ENCODE results near the gene PIK3CB. TPM values are rescaled to one million over a fixed set of nuclear protein-coding genes. Genes with fewer than 3 reads are reported as not detected.

PIK3CB gene
- total and polyA plus RNA-seq, 10 of the 15 experiments (the other 5 are each of a cell fraction or from before 2014, with no cell fraction given): 5.0 to 18.4 (median 10.4) TPM

DNA sequence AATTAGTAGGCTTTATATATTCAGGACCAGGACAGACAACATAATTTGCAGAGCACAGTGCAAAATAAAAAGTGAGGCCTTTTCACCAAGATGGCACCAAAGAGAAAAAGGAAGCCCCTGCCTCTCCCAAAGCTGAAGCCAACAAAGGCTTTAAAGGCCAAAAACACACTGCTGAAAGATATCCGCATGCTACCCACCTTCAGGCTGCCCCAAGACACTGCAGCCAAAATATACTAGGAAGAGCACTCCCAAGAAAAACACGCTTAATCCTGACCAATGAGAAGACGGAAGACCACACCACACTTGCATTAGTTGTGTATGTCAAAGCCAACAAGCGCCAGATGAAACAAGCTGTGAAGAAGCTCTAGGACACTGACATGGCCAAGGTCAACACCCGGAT is 38.0 kb downstream of the PIK3CB start:
- ChIA-PET SMC1A (ENCODE audit: uncharacterized antibody, unreplicated experiment) (interaction anchor here (0.7 to 1.3 kb wide), 4 partner anchors 10 to 77 kb away, joined by 3 read pairs; no protein-coding TSS in a partner anchor), RAD21 (ENCODE audit: unreplicated experiment) (interaction anchor here (1.2 kb wide), 2 partner anchors 10 to 13 kb away, joined by 3 read pairs; no protein-coding TSS in a partner anchor), CTCF (interaction anchor here (1.4 kb wide), 1 partner anchor 21 kb away, joined by 3 read pairs; no protein-coding TSS in a partner anchor), POLR2A (no interaction called here)
- DNase-seq (ENCODE audit: low read depth, low spot score): no peak
- Histone ChIP-seq H4K20me1 (ENCODE audit: control insufficient read depth, insufficient read depth) (no peaks in the 10 kb centered on the region), H3K4me1 (ENCODE audit: control insufficient read depth, insufficient read depth, low read length) (peaks cover 10% of the 10 kb centered on the region), H3K4me3 (no peak overlapping the region), H3K27me3 (replicated peaks in 1 of 2; ENCODE audit: control insufficient read depth in 2 of 2, insufficient read depth in 2 of 2, low read length in 1 of 2) (no peaks in the 10 kb centered on the region), H3K36me3 (ENCODE audit: control insufficient read depth in 2 of 2, insufficient read depth in 2 of 2, low read length in 1 of 2) (no peaks in the 10 kb centered on the region), H3K79me2 (ENCODE audit: control insufficient read depth, insufficient read depth, low read length) (peaks cover 11% of the 10 kb centered on the region), H3K9me3 (replicated peaks; ENCODE audit: control insufficient read depth, insufficient read depth, low read length) (no peaks in the 10 kb centered on the region), H3K4me2 (ENCODE audit: control insufficient read depth, insufficient read depth) (no peak overlapping the region), H3K9ac (ENCODE audit: control insufficient read depth, insufficient read depth, low read length) (no peak overlapping the region), H3K27ac (ENCODE audit: control insufficient read depth, insufficient read depth) (no peak overlapping the region), H2AFZ (ENCODE audit: control insufficient read depth, low read depth, low read length) (no peak overlapping the region)
- no peak for ATAC-seq
- FAIRE-seq: no peak
- BruUV-seq (replicated peaks): no TSS peak
- intact Hi-C loops (cut with micrococcal nuclease; ENCODE audit: unreplicated experiment) (no loop called here), in situ Hi-C loops (cut with MboI) (no loop called here)
- 97% methylated on average over 5 of the region's 5 CpGs for WGBS (ENCODE audit: insufficient coverage, insufficient replicate concordance, low lambda C conversion rate, missing lambda C conversion rate)
- no peak for TF ChIP-seq POLR2AphosphoS2 (IDR thresholded peaks at IDR 0.05; ENCODE audit: low read depth, low read length)
- TF ChIP-seq POLR2AphosphoS5 (IDR thresholded peaks at IDR 0.05; ENCODE audit: low read length): no peak
- no peak for TF ChIP-seq TCF7 (IDR thresholded peaks at IDR 0.05; ENCODE audit: borderline replicate concordance)
- no peak for TF ChIP-seq GATAD2B (conservative IDR thresholded peaks at IDR 0.05; ENCODE audit: low read depth)
- TF ChIP-seq SP1 (IDR thresholded peaks at IDR 0.05; ENCODE audit: low read depth, low read length): no peak
- no peak for TF ChIP-seq POU2F2 (IDR thresholded peaks at IDR 0.05; ENCODE audit: borderline replicate concordance, low read depth, low read length)
- TF ChIP-seq LARP7 (IDR thresholded peaks at IDR 0.05): no peak
- no peak for TF ChIP-seq NR2C2 (IDR thresholded peaks at IDR 0.05; ENCODE audit: borderline replicate concordance, control insufficient read depth, insufficient read length, low read depth)
- no peak for TF ChIP-seq USF2 (IDR thresholded peaks at IDR 0.05; ENCODE audit: borderline replicate concordance, low read depth, low read length)
- no peak for TF ChIP-seq KLF5 (IDR thresholded peaks at IDR 0.05; ENCODE audit: partially characterized antibody)
- no peak for TF ChIP-seq SMARCA5 (IDR thresholded peaks at IDR 0.05)
- no peak for TF ChIP-seq RB1 (IDR thresholded peaks at IDR 0.05; ENCODE audit: borderline replicate concordance)
- TF ChIP-seq, protein P1, sequence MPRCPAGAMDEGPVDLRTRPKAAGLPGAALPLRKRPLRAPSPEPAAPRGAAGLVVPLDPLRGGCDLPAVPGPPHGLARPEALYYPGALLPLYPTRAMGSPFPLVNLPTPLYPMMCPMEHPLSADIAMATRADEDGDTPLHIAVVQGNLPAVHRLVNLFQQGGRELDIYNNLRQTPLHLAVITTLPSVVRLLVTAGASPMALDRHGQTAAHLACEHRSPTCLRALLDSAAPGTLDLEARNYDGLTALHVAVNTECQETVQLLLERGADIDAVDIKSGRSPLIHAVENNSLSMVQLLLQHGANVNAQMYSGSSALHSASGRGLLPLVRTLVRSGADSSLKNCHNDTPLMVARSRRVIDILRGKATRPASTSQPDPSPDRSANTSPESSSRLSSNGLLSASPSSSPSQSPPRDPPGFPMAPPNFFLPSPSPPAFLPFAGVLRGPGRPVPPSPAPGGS (IDR thresholded peaks at IDR 0.05; ENCODE audit: borderline replicate concordance, insufficient read depth, low read depth, low read length, poor library complexity, severe bottlenecking): no peak
- TF ChIP-seq, protein P2, sequence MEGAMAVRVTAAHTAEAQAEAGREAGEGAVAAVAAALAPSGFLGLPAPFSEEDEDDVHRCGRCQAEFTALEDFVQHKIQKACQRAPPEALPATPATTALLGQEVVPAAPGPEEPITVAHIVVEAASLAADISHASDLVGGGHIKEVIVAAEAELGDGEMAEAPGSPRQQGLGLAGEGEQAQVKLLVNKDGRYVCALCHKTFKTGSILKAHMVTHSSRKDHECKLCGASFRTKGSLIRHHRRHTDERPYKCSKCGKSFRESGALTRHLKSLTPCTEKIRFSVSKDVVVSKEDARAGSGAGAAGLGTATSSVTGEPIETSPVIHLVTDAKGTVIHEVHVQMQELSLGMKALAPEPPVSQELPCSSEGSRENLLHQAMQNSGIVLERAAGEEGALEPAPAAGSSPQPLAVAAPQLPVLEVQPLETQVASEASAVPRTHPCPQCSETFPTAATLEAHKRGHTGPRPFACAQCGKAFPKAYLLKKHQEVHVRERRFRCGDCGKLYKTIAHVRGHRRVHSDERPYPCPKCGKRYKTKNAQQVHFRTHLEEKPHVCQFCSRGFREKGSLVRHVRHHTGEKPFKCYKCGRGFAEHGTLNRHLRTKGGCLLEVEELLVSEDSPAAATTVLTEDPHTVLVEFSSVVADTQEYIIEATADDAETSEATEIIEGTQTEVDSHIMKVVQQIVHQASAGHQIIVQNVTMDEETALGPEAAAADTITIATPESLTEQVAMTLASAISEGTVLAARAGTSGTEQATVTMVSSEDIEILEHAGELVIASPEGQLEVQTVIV (IDR thresholded peaks at IDR 0.05; ENCODE audit: borderline replicate concordance, partially characterized antibody): no peak
- TF ChIP-seq CHD1 (IDR thresholded peaks at IDR 0.05; ENCODE audit: low read depth, low read length): no peak
